NCI-H146 treated with DMSO at 0.1 percent for 48 hours (cell line): ENCODE measurements around the gene ULK3.

Source experiments
- DNase-seq: peaks from one replicate; lab custom pipeline; 2025; ENCODE audit not compliant: unreplicated experiment; lab: John Stamatoyannopoulos, UW

ULK3 gene

GRCh38 chr15:74841891-74842373, 1.0 kb downstream of the ULK3 start:
- no peak for DNase-seq

GRCh38 chr15:74840851-74841775, 1.8 kb downstream of the ULK3 start:
- DNase-seq: no peak

DNA sequence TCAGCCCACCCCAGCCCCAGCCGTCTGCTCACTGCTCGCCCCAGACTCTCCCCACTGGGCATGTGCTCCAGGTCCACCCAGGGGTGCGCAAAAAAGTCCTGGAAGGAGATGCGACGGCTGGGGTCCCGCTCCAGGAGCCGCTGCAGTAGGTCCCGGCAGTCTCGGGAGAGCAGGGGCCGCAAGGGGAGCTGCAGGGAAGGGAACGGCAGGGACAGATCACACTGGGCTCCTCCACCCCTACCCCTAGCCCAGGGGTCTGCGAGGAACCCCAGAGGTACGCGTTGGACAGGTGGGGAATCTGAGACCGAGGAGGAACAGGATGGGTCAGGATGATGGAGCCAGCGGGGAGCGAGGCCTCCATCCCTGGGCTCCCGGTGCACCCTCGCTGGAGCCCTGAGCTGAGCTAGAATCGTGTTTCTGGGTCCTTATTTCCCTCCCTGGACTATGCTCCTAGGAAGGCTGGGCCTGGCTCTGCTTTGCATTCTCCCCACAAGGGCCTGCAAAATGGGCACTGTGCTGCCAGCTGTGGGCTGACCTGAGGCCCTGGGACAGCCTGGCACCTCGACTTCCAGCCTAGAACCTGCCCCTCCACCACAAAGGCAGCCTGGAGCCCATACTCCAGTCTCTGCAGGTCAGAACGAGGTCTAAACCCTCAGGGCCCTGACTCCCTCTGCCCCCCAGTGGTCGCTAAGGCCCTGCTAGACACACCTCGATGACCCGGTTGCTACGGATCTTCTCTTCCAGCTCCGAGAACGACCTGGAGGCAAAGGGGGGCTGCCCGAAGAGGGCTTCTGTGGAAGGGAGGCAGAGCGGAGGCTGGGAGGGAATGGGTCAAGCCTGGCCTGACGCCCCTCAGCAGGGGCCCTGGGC, 3.2 kb downstream of the ULK3 start:
- DNase-seq: no peak

DNA sequence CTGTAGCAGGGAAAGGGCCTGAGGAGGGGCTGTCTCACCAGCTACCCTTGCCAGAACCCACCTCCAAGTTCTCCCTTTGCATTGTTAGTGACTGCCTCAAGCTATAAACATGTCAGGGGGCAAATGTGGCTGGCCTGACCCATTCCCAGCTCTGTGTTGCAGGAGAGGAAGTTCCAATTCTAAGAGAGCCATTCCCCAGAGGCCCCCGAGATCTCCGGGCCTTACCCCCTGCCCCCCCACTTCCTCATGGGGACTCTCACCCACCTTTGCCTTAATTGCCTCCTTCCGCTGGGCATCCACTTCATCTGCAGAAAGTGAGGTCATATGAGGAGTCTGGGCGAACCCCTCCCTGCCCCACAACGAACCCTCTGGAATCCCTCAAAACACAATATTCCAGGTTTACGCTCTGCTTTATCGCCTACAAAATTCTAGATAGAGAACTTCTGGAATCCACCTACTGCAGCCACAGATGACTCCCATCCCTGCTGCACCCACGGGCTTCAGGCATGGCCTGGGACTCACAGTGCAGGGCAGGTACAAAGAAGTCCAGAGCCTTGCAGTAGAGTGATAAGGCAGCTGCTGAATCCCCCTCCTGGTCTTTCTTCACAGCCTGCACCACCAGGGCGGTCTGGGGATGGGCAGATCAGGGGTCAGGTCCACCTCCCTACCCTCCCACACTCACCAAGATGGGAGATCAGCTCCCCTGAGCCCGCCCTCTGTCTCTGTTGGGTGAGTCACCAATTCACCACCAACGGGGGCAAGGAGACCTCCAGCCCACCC, 4.0 kb downstream of the ULK3 start:
- no peak for DNase-seq

- no peak for DNase-seq
Observed at GRCh38 chr15:74838137-74838516, 4.8 kb downstream of the ULK3 start.

DNA sequence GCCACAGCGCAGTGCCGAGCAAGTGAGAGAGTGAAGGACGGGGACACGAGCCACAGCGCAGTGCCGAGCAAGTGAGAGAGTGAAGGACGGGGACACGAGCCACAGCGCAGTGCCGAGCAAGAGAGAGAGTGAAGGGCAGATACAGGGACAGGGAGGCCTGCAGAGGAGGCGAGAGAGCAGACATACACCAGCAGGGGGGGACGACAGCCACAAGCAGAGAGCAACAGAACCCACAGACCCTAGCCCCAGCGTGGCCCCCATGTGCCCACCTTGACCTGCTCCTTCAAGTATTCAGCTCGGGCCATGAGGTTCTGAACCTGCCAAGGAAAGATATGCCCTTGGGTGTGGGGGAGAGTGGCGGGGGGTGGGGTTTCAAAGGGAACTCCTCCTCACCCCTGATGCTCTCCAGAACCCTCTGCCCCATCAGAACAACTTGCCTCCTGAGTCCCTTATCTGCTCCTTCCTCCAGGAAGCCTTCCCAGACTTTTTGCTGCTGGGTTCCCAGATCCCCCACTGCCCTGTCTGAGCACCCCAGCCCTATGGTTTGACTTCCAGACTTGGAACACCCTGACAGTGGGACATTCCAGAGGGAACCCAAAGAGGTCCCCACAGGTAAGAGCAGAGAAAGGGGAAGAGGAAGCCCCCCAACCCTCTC, 5.3 kb downstream of the ULK3 start:
- DNase-seq: no peak

DNA sequence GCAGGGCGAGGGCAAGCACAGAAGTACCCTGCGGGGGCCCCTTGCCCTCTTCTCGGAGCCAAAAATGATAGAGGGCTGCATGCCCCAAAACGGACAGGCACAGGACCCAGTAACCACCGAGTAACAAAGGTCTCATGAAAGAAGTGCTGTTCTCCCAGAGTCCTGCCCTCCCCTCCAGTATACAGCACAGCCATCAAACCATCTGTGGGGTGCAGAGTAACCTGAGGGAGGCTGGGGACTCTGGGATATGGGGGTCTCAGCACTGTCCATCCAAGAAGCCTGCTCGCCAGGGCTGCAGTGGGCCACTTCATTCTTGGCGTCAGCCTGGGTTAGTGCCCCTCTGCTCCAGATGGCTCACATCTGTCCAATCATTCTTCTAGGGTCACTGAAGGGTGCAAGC, 6.1 kb downstream of the ULK3 start:
- DNase-seq: no peak

DNA sequence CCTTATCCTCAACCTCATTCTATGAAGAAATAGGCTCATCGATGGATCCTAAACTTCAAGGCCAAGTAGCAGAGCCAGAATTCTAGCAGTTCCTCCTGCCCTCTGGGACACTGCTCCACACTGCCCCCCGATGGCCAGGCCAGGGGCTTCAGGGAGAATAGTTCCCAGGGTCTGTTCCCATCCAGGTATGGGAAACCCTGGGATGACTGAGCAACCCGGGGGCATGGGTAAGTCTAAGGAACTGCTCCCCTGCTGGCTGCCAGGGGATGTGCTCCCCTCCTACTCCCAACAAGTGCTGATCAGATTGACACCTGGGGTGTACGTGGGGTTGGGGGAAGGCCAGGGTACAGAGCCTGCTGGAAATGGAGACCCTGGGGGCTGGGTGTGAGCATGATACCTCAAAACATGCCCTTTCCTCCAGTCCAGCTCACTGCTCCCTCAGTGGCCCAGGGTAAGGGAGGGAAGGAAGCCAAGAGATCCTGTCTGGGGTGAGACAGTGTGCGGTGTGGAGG, 7.6 kb downstream of the ULK3 start:
- DNase-seq: no peak

GRCh38 chr15:74833376-74834107, 9.4 kb downstream of the ULK3 start:
- DNase-seq: no peak

- DNase-seq: no peak
Observed at GRCh38 chr15:74832826-74833225, 10.1 kb downstream of the ULK3 start.

DNA sequence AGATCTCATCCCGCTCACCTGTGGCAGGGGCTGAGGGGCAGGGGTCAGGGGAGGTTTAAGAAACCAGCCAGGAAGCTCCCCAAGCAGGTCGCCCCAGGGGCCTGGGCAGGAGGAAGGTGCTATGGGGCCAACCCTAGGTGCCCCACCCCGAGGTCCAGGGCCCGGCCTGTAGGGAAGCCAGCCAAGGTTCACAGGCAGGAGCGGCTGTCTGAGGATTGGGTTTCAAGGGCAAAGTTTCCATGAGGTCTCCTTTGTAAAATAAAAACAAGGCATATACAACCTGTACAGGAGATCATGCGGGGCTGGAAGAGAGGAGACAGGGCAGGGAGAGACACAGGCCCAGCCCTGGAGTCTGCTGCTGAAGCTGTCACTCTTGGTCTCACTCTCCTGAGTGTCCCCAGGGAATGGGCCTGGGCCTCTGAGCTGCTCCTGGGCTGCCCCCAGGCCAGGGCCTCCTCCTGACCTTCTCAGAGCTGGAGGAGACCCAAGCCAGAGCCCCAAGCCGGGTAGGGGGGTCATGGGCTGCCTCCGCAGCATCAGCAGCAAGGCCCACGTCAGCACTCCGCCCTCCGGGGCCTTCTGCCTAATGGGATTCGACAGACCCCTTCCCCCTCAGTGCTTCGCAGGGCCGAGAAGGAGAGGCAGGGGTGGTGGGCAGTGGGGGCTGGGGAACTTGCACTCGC, 11.0 kb downstream of the ULK3 start:
- DNase-seq: no peak

DNA sequence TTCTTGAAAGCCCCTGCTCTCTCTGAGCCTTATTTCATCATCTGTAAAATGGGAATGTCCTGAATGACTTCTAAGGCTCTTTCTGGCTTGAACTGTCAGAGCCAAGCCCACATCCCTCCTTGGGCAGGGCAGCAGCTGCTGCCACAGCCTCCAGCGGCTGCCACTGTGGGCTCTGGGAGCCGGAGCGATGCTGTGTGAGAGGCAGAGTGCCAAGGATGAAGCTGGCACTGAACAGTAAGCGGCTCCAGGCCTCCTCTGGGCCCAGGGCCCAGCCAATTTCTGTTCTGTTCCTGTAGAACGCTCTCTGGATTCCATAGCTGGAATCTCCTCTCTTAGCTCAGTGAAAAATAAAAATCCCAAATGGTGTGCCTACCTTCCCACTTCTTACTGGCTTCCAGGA, 12.1 kb downstream of the ULK3 start:
- no peak for DNase-seq

- DNase-seq: no peak
Observed at GRCh38 chr15:74829991-74830390, 13.0 kb downstream of the ULK3 start.

- no peak for DNase-seq
Observed at GRCh38 chr15:74829486-74829885, 13.5 kb downstream of the ULK3 start.

GRCh38 chr15:74828835-74829234, 14.1 kb downstream of the ULK3 start:
- DNase-seq: no peak

DNA sequence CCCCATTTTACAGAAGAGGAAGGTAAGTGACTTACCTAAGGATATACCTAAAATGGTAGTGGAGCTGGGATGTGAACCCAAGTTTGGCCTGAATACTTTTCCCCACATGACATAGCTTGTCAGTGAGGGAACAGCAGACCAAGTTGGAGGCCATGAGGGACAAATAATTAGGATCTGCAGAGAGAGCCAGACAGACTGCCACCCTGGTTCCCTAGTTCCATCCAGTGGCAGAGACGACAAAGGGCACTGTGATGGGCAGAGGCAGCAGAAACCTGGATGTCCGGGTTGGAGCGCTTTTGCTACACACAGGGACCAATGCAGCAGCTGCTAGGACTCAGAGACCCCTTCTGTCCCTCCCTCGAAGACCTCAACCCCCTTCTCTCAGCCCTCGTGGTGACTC, 15.3 kb downstream of the ULK3 start:
- DNase-seq: no peak

DNA sequence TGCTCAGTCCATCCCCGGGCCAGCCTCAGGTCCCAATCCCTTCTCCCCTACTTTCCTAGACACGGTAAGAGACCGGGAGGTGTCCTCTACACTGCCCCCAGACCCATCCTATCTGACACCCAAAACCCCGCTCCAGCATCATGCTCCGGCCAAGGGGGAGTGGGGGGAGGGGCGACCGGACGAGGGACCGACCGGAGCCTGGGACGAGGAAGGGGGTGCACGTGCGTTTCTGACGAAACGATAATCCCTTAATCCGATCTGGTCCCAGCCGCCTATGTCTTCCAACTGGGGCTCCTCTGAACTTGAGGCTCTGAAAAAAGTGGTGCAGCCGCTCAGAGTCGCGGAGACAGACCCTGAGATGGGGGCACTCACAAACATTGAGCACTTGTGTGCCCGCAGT, 16.0 kb downstream of the ULK3 start:
- DNase-seq: no peak

DNA sequence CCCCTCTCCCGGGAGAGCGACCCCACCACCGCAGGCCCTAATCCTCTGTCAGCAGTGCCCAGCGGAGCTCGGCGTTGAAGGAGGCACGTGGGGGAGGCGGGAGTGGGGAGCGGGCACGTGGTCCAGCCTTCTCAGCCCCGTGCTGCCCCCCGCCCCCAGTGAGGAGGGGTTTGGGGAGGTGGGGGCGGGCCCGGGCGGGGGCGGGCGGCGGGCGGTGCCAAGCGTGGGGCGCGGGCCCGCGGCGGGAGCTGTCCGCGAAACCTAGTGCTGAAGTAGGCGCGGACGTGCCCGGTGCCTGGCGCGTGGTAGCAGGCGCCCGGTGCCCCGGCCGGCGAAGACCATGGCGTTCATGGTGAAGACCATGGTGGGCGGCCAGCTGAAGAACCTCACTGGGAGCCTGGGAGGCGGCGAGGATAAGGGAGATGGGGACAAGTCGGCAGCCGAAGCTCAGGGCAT, 16.6 kb downstream of the ULK3 start, which contains the start of gene CPLX3:
CPLX3 (plus strand) TSS at position 264 of the 456 bp plus-strand sequence; CDS start at position 341, 77 bp downstream.
- DNase-seq: no peak

- DNase-seq: no peak
Observed at GRCh38 chr15:74825866-74826265, 17.1 kb downstream of the ULK3 start.
